Effector memory CD4-positive, alpha-beta T cell (primary cell): ENCODE measurements around the gene CD300E.
"Not testable (repeated sequence)": the region's sequence is repeated elsewhere in the genome, so short reads cannot be mapped to it uniquely, and the experiment has no call there.

Source experiments
- DNase-seq, 3 donors: peaks; one replicate each; pipeline ENCODE4 v3.0.0-alpha.2; 2020
- H3K27ac ChIP-seq: 2 replicates; pipeline ENCODE4 v1.7.0; 2013; ENCODE audit warnings: mild to moderate bottlenecking, low read length, moderate library complexity; ENCODE audit not compliant: insufficient read depth, poor library complexity, severe bottlenecking
- H3K27me3 ChIP-seq: replicated peaks from 2 replicates; pipeline ENCODE4 v1.7.0; 2013; ENCODE audit warnings: mild to moderate bottlenecking, low read length; ENCODE audit not compliant: insufficient read depth, control insufficient read depth, poor library complexity, severe bottlenecking
- H3K36me3 ChIP-seq: 2 replicates; pipeline ENCODE4 v1.7.0; 2013; ENCODE audit warnings: mild to moderate bottlenecking, low read length, moderate library complexity; ENCODE audit not compliant: control insufficient read depth, insufficient read depth
- H3K4me1 ChIP-seq: 2 replicates; pipeline ENCODE4 v1.7.0; 2013; ENCODE audit warnings: low read length, mild to moderate bottlenecking; ENCODE audit not compliant: control insufficient read depth, insufficient read depth, poor library complexity, severe bottlenecking
- H3K4me3 ChIP-seq: 2 replicates; pipeline ENCODE4 v1.7.0; 2013; ENCODE audit warnings: low read length, low read depth, mild to moderate bottlenecking; ENCODE audit not compliant: insufficient read depth, poor library complexity, severe bottlenecking
- H3K9me3 ChIP-seq: 2 replicates; pipeline ENCODE4 v1.7.0; 2013; ENCODE audit warnings: mild to moderate bottlenecking, low read length, moderate library complexity; ENCODE audit not compliant: control insufficient read depth

Gene CD300E

GRCh38 chr17:74637265-74637664 is 13.7 kb upstream of the CD300E start:
- H3K9me3 ChIP-seq, result no peaks in the 10 kb centered on the region
- H3K27me3 ChIP-seq, result no peaks in the 10 kb centered on the region
- H3K4me3 ChIP-seq, result no peak overlapping the region
- H3K36me3 ChIP-seq, result no peaks in the 10 kb centered on the region
- H3K27ac ChIP-seq, result no peak overlapping the region
- DNase-seq, result no peak
- peaks cover 11% of the 10 kb centered on the region for H3K4me1 ChIP-seq

- not testable (repeated sequence) for H3K27ac ChIP-seq, H3K27me3 ChIP-seq, H3K36me3 ChIP-seq, H3K4me3 ChIP-seq, DNase-seq, H3K9me3 ChIP-seq
- H3K4me1 ChIP-seq, result peaks cover 11% of the 10 kb centered on the region
Observed at GRCh38 chr17:74636541-74637085, 13.1 kb upstream of the CD300E start.

- H3K4me3 ChIP-seq, result no peak overlapping the region
- H3K4me1 ChIP-seq, result peaks cover 11% of the 10 kb centered on the region
- no peaks in the 10 kb centered on the region for H3K9me3 ChIP-seq
- no peaks in the 10 kb centered on the region for H3K36me3 ChIP-seq
- no peak overlapping the region for H3K27ac ChIP-seq
- H3K27me3 ChIP-seq, result no peaks in the 10 kb centered on the region
- no peak for DNase-seq
Observed at GRCh38 chr17:74635418-74635817, 11.9 kb upstream of the CD300E start.

- H3K27me3 ChIP-seq, result no peaks in the 10 kb centered on the region
- H3K9me3 ChIP-seq, result no peaks in the 10 kb centered on the region
- H3K27ac ChIP-seq, result no peak overlapping the region
- H3K4me1 ChIP-seq, result no peaks in the 10 kb centered on the region
- DNase-seq, result no peak
- no peaks in the 10 kb centered on the region for H3K36me3 ChIP-seq
- no peak overlapping the region for H3K4me3 ChIP-seq
Observed at GRCh38 chr17:74633326-74633725, 9.8 kb upstream of the CD300E start.

GRCh38 chr17:74632617-74633016 is 9.1 kb upstream of the CD300E start:
- no peak for DNase-seq
- no peak overlapping the region for H3K27ac ChIP-seq
- no peak overlapping the region for H3K4me3 ChIP-seq
- no peaks in the 10 kb centered on the region for H3K9me3 ChIP-seq
- H3K36me3 ChIP-seq, result no peaks in the 10 kb centered on the region
- H3K27me3 ChIP-seq, result no peaks in the 10 kb centered on the region
- no peaks in the 10 kb centered on the region for H3K4me1 ChIP-seq

- no peak for DNase-seq
- no peak overlapping the region for H3K27ac ChIP-seq
Observed at GRCh38 chr17:74631468-74632450, 8.2 kb upstream of the CD300E start.

GRCh38 chr17:74630251-74630650 is 6.7 kb upstream of the CD300E start:
- not testable (repeated sequence) for H3K9me3 ChIP-seq, H3K27me3 ChIP-seq, H3K27ac ChIP-seq

More at GRCh38 chr17:74631468-74632450, 8.2 kb upstream of the CD300E start:
- H3K27me3 ChIP-seq, result no peaks in the 10 kb centered on the region
- H3K4me1 ChIP-seq, result no peaks in the 10 kb centered on the region
- H3K9me3 ChIP-seq, result no peaks in the 10 kb centered on the region
- H3K36me3 ChIP-seq, result no peaks in the 10 kb centered on the region
- H3K4me3 ChIP-seq, result no peak overlapping the region

GRCh38 chr17:74625661-74626060 is 2.1 kb upstream of the CD300E start:
- no peaks in the 10 kb centered on the region for H3K4me1 ChIP-seq
- DNase-seq, result no peak
- no peak overlapping the region for H3K27ac ChIP-seq
- no peaks in the 10 kb centered on the region for H3K27me3 ChIP-seq
- no peaks in the 10 kb centered on the region for H3K9me3 ChIP-seq
- H3K4me3 ChIP-seq, result no peak overlapping the region
- H3K36me3 ChIP-seq, result no peaks in the 10 kb centered on the region

More at GRCh38 chr17:74630251-74630650, 6.7 kb upstream of the CD300E start:
- H3K4me1 ChIP-seq, DNase-seq, H3K4me3 ChIP-seq, H3K36me3 ChIP-seq: not testable (repeated sequence)

GRCh38 chr17:74624131-74624530 is 593 bp upstream of the CD300E start:
- Histone ChIP-seq H3K4me1 (no peaks in the 10 kb centered on the region), H3K9me3 (no peaks in the 10 kb centered on the region), H3K27me3 (no peaks in the 10 kb centered on the region), H3K4me3 (no peak overlapping the region), H3K36me3 (no peaks in the 10 kb centered on the region), H3K27ac (no peak overlapping the region)
- DNase-seq, result no peak

- Histone ChIP-seq H3K9me3 (no peaks in the 10 kb centered on the region), H3K27ac (no peak overlapping the region), H3K4me1 (no peaks in the 10 kb centered on the region), H3K27me3 (no peaks in the 10 kb centered on the region), H3K4me3 (no peak overlapping the region), H3K36me3 (no peaks in the 10 kb centered on the region)
- DNase-seq, result no peak
Observed at GRCh38 chr17:74619077-74619673, 4.4 kb downstream of the CD300E start.
